ENCODE data around the gene SLC17A7. TPM values are rescaled to one million over a fixed set of nuclear protein-coding genes. Genes with fewer than 3 reads are reported as not detected.

Gene SLC17A7
- total and polyA plus RNA-seq, 4 donors, result 0.15 to 4.7 (median 0.75) TPM

GRCh38 chr19:49403404-49404187 is 37.7 kb downstream of the SLC17A7 start:
- no peaks in the 10 kb centered on the region for H3K9me3 ChIP-seq (ENCODE audit: control insufficient read depth, low read length)
- DNase-seq, result no peak
- H3K4me1 ChIP-seq (ENCODE audit: control insufficient read depth in 1 of 2, insufficient read depth in 2 of 2, low read length in 2 of 2), result no peaks in the 10 kb centered on the region
- no peak for ATAC-seq (ENCODE audit: low FRiP score)
- intact Hi-C loops (cut with DNase I), result no loop called here
- no peaks in the 10 kb centered on the region for H3K36me3 ChIP-seq (ENCODE audit: control insufficient read depth in 1 of 2, insufficient read depth in 2 of 2, low read length in 1 of 2)
- H3K27me3 ChIP-seq (ENCODE audit: control insufficient read depth in 1 of 2, insufficient read depth in 2 of 2, low read length in 1 of 2), result no peaks in the 10 kb centered on the region
- no peak overlapping the region for H3K4me3 ChIP-seq (ENCODE audit: low read length in 2 of 2)
- WGBS, 2 donors, result 65 to 68% methylated on average over 7 of the region's 7 CpGs
- H3K27ac ChIP-seq (ENCODE audit: low read depth in 1 of 2, low read length in 2 of 2), result no peak overlapping the region

GRCh38 chr19:49400029-49400428 is 41.3 kb downstream of the SLC17A7 start:
- Histone ChIP-seq H3K9me3 (ENCODE audit: control insufficient read depth, low read length) (no peaks in the 10 kb centered on the region), H3K4me3 (ENCODE audit: low read length in 2 of 2) (no peak overlapping the region), H3K27ac (ENCODE audit: low read depth in 1 of 2, low read length in 2 of 2) (no peak overlapping the region), H3K36me3 (ENCODE audit: control insufficient read depth in 1 of 2, insufficient read depth in 2 of 2, low read length in 1 of 2) (no peaks in the 10 kb centered on the region), H3K27me3 (ENCODE audit: control insufficient read depth in 1 of 2, insufficient read depth in 2 of 2, low read length in 1 of 2) (no peaks in the 10 kb centered on the region), H3K4me1 (ENCODE audit: control insufficient read depth in 1 of 2, insufficient read depth in 2 of 2, low read length in 2 of 2) (no peaks in the 10 kb centered on the region)
- intact Hi-C loops (cut with DNase I), result no loop called here
- DNase-seq (no peak), ATAC-seq (ENCODE audit: low FRiP score) (no peak)
- WGBS, 2 donors, result 85 to 90% methylated on average over 6 of the region's 6 CpGs

- H3K27me3 ChIP-seq (ENCODE audit: control insufficient read depth in 1 of 2, insufficient read depth in 2 of 2, low read length in 1 of 2), result no peaks in the 10 kb centered on the region
- no peak for ATAC-seq (ENCODE audit: low FRiP score)
- no peak for DNase-seq
- no peaks in the 10 kb centered on the region for H3K9me3 ChIP-seq (ENCODE audit: control insufficient read depth, low read length)
- intact Hi-C loops (cut with DNase I), result loop anchor here (5.0 to 10.0 kb wide), 2 partner anchors 146 to 163 kb away; no protein-coding TSS in a partner anchor
- H3K4me1 ChIP-seq (ENCODE audit: control insufficient read depth in 1 of 2, insufficient read depth in 2 of 2, low read length in 2 of 2), result no peaks in the 10 kb centered on the region
- 86 to 88% methylated on average over 6 of the region's 6 CpGs for WGBS, 2 donors
- H3K4me3 ChIP-seq (ENCODE audit: low read length in 2 of 2), result no peak overlapping the region
- H3K36me3 ChIP-seq (ENCODE audit: control insufficient read depth in 1 of 2, insufficient read depth in 2 of 2, low read length in 1 of 2), result no peaks in the 10 kb centered on the region
- no peak overlapping the region for H3K27ac ChIP-seq (ENCODE audit: low read depth in 1 of 2, low read length in 2 of 2)
Measured at GRCh38 chr19:49398931-49399330, 42.4 kb downstream of the SLC17A7 start.

- H3K4me1 ChIP-seq (ENCODE audit: control insufficient read depth in 1 of 2, insufficient read depth in 2 of 2, low read length in 2 of 2), result no peaks in the 10 kb centered on the region
- H3K9me3 ChIP-seq (ENCODE audit: control insufficient read depth, low read length), result no peaks in the 10 kb centered on the region
- no peak for ATAC-seq (ENCODE audit: low FRiP score)
- H3K27ac ChIP-seq (ENCODE audit: low read depth in 1 of 2, low read length in 2 of 2), result no peak overlapping the region
- H3K27me3 ChIP-seq (ENCODE audit: control insufficient read depth in 1 of 2, insufficient read depth in 2 of 2, low read length in 1 of 2), result no peaks in the 10 kb centered on the region
- H3K4me3 ChIP-seq (ENCODE audit: low read length in 2 of 2), result no peak overlapping the region
- DNase-seq, result no peak
- no peaks in the 10 kb centered on the region for H3K36me3 ChIP-seq (ENCODE audit: control insufficient read depth in 1 of 2, insufficient read depth in 2 of 2, low read length in 1 of 2)
- 71 to 75% methylated on average over 11 of the region's 11 CpGs for WGBS, 2 donors
- intact Hi-C loops (cut with DNase I), result loop anchor here (5.0 to 10.0 kb wide), 2 partner anchors 147 to 164 kb away; no protein-coding TSS in a partner anchor
Measured at GRCh38 chr19:49398001-49398615, 43.2 kb downstream of the SLC17A7 start.

GRCh38 chr19:49396738-49397505 is 44.4 kb downstream of the SLC17A7 start:
- Histone ChIP-seq H3K27ac (ENCODE audit: low read depth in 1 of 2, low read length in 2 of 2) (no peak overlapping the region), H3K4me1 (ENCODE audit: control insufficient read depth in 1 of 2, insufficient read depth in 2 of 2, low read length in 2 of 2) (no peaks in the 10 kb centered on the region), H3K36me3 (ENCODE audit: control insufficient read depth in 1 of 2, insufficient read depth in 2 of 2, low read length in 1 of 2) (no peaks in the 10 kb centered on the region), H3K9me3 (ENCODE audit: control insufficient read depth, low read length) (no peaks in the 10 kb centered on the region), H3K4me3 (ENCODE audit: low read length in 2 of 2) (no peak overlapping the region), H3K27me3 (ENCODE audit: control insufficient read depth in 1 of 2, insufficient read depth in 2 of 2, low read length in 1 of 2) (no peaks in the 10 kb centered on the region)
- WGBS, 2 donors, result 80 to 81% methylated on average over 8 of the region's 8 CpGs
- no peak for ATAC-seq (ENCODE audit: low FRiP score)
- DNase-seq, result no peak
- intact Hi-C loops (cut with DNase I), result loop anchor here (5.0 to 10.0 kb wide), 2 partner anchors 148 to 165 kb away; no protein-coding TSS in a partner anchor

- no peaks in the 10 kb centered on the region for H3K4me1 ChIP-seq (ENCODE audit: control insufficient read depth in 1 of 2, insufficient read depth in 2 of 2, low read length in 2 of 2)
- H3K4me3 ChIP-seq (ENCODE audit: low read length in 2 of 2), result no peak overlapping the region
- no peaks in the 10 kb centered on the region for H3K27me3 ChIP-seq (ENCODE audit: control insufficient read depth in 1 of 2, insufficient read depth in 2 of 2, low read length in 1 of 2)
- 76 to 80% methylated on average over 15 of the region's 15 CpGs for WGBS, 2 donors
- no peak for ATAC-seq (ENCODE audit: low FRiP score)
- H3K27ac ChIP-seq (ENCODE audit: low read depth in 1 of 2, low read length in 2 of 2), result no peak overlapping the region
- H3K9me3 ChIP-seq (ENCODE audit: control insufficient read depth, low read length), result no peaks in the 10 kb centered on the region
- intact Hi-C loops (cut with DNase I), result loop anchor here (5.0 to 10.0 kb wide), 2 partner anchors 149 to 167 kb away; no protein-coding TSS in a partner anchor
- DNase-seq, result no peak
- H3K36me3 ChIP-seq (ENCODE audit: control insufficient read depth in 1 of 2, insufficient read depth in 2 of 2, low read length in 1 of 2), result no peaks in the 10 kb centered on the region
Measured at GRCh38 chr19:49395581-49396407, 45.5 kb downstream of the SLC17A7 start.

GRCh38 chr19:49393881-49394280 is 47.4 kb downstream of the SLC17A7 start:
- no peak overlapping the region for H3K4me3 ChIP-seq (ENCODE audit: low read length in 2 of 2)
- no peak overlapping the region for H3K27ac ChIP-seq (ENCODE audit: low read depth in 1 of 2, low read length in 2 of 2)
- DNase-seq (no peak), ATAC-seq (ENCODE audit: low FRiP score) (no peak)
- WGBS, 2 donors, result 50 to 55% methylated on average over 5 of the region's 5 CpGs
- H3K4me1 ChIP-seq (ENCODE audit: control insufficient read depth in 1 of 2, insufficient read depth in 2 of 2, low read length in 2 of 2), result no peaks in the 10 kb centered on the region
- no peaks in the 10 kb centered on the region for H3K36me3 ChIP-seq (ENCODE audit: control insufficient read depth in 1 of 2, insufficient read depth in 2 of 2, low read length in 1 of 2)
- intact Hi-C loops (cut with DNase I), result loop anchor here in 1 of 2 donors (10.0 kb wide), 1 partner anchor 151 kb away; no protein-coding TSS in a partner anchor
- no peaks in the 10 kb centered on the region for H3K27me3 ChIP-seq (ENCODE audit: control insufficient read depth in 1 of 2, insufficient read depth in 2 of 2, low read length in 1 of 2)
- no peaks in the 10 kb centered on the region for H3K9me3 ChIP-seq (ENCODE audit: control insufficient read depth, low read length)

Data from aorta (tissue), 5 donors.